ENCODE data around the gene MPIG6B.

MPIG6B gene

GRCh38 chr6:31727717-31728671 lies 4.8 kb downstream of the MPIG6B start:
- no peak for DNase-seq
- H3K36me3 ChIP-seq: peaks cover 13% of the 10 kb centered on the region
- no peaks in the 10 kb centered on the region for H3K27me3 ChIP-seq
- TF ChIP-seq CTCF (IDR thresholded peaks at IDR 0.05; ENCODE audit: low read depth, low read length): no peak
- no peak overlapping the region for H3K4me3 ChIP-seq (ENCODE audit: low read depth, low read length)
- H3K9me3 ChIP-seq: no peaks in the 10 kb centered on the region
- no peaks in the 10 kb centered on the region; the same call in 1 of the 2 replicates for H3K4me1 ChIP-seq

GRCh38 chr6:31728767-31729514 lies 5.8 kb downstream of the MPIG6B start, which contains the start of gene DDAH2:
DDAH2 (minus strand) TSS chr6:31729299; CDS start chr6:31729161, 138 bp downstream.
- Histone ChIP-seq H3K4me3 (ENCODE audit: low read depth, low read length) (peak within 1 kb of the TSS; percentile 80), H3K4me1 (no peaks in the 10 kb centered on the region), H3K9me3 (no peaks in the 10 kb centered on the region), H3K36me3 (peaks cover 22% of the 10 kb centered on the region), H3K27me3 (no peaks in the 10 kb centered on the region)
- DNase-seq: no peak
- no peak; the same call in 1 of the 2 replicates for TF ChIP-seq CTCF (IDR thresholded peaks at IDR 0.05; ENCODE audit: low read depth, low read length)

GRCh38 chr6:31729515-31729978 lies 6.4 kb downstream of the MPIG6B start:
- Histone ChIP-seq H3K4me3 (ENCODE audit: low read depth, low read length) (peak overlapping the region; percentile 80), H3K27me3 (no peaks in the 10 kb centered on the region), H3K36me3 (peaks cover 26% of the 10 kb centered on the region), H3K4me1 (no peaks in the 10 kb centered on the region; the same call in 1 of the 2 replicates), H3K9me3 (no peaks in the 10 kb centered on the region)
- peak; percentile 86 for DNase-seq
- peak; percentile 67; the same call in 1 of the 2 replicates for TF ChIP-seq CTCF (IDR thresholded peaks at IDR 0.05; ENCODE audit: low read depth, low read length)

- Histone ChIP-seq H3K27me3 (no peaks in the 10 kb centered on the region), H3K4me3 (ENCODE audit: low read depth, low read length) (peak overlapping the region; percentile 80), H3K36me3 (peaks cover 26% of the 10 kb centered on the region), H3K9me3 (no peaks in the 10 kb centered on the region), H3K4me1 (no peaks in the 10 kb centered on the region; the same call in 1 of the 2 replicates)
- no peak for TF ChIP-seq CTCF (IDR thresholded peaks at IDR 0.05; ENCODE audit: low read depth, low read length)
- peak; percentile 96 for DNase-seq
Observed at GRCh38 chr6:31729979-31730630, 6.9 kb downstream of the MPIG6B start.

GRCh38 chr6:31730631-31731086 lies 7.5 kb downstream of the MPIG6B start:
- Histone ChIP-seq H3K27me3 (no peaks in the 10 kb centered on the region), H3K4me1 (no peaks in the 10 kb centered on the region; the same call in 1 of the 2 replicates), H3K4me3 (ENCODE audit: low read depth, low read length) (no peak overlapping the region), H3K36me3 (peaks cover 26% of the 10 kb centered on the region), H3K9me3 (no peaks in the 10 kb centered on the region)
- DNase-seq: no peak
- no peak for TF ChIP-seq CTCF (IDR thresholded peaks at IDR 0.05; ENCODE audit: low read depth, low read length)

Measured in BE2C (cell line).